Stimulated activated CD8-positive, alpha-beta memory T cell treated with anti-CD3 and anti-CD28 coated beads, Interleukin-4, amount 100 ng/mL, for 24 hours (primary cell): Measurements from ENCODE around the gene CFAP57.
"Not testable (repeated sequence)": the region's sequence is repeated elsewhere in the genome, so short reads cannot be mapped to it uniquely, and the experiment has no call there.

Source experiments
- DNase-seq: peaks from one replicate; pipeline ENCODE4 v3.0.0-alpha.2; 2020; ENCODE audit warnings: low read depth

Gene CFAP57

GRCh38 chr1:43174873-43175272, 2.7 kb downstream of the CFAP57 start:
- no peak for DNase-seq

- no peak for DNase-seq
These were observed 5.6 kb downstream of the CFAP57 start for GRCh38 chr1:43177691-43178090.

GRCh38 chr1:43184388-43184787, 12.3 kb downstream of the CFAP57 start:
- DNase-seq: no peak

GRCh38 chr1:43184995-43185394, 12.9 kb downstream of the CFAP57 start:
- no peak for DNase-seq

GRCh38 chr1:43188106-43188505, 16.0 kb downstream of the CFAP57 start:
- no peak for DNase-seq

- no peak for DNase-seq
These were observed 22.4 kb downstream of the CFAP57 start for GRCh38 chr1:43194509-43194908.

GRCh38 chr1:43197343-43198127, 25.4 kb downstream of the CFAP57 start:
- DNase-seq: no peak

GRCh38 chr1:43199093-43199726, 27.1 kb downstream of the CFAP57 start:
- no peak for DNase-seq

- no peak for DNase-seq
These were observed 31.7 kb downstream of the CFAP57 start for GRCh38 chr1:43203859-43204258.

GRCh38 chr1:43204394-43204793, 32.3 kb downstream of the CFAP57 start:
- DNase-seq: no peak

- no peak for DNase-seq
These were observed 33.5 kb downstream of the CFAP57 start for GRCh38 chr1:43205671-43206070.

GRCh38 chr1:43206600-43207228, 34.6 kb downstream of the CFAP57 start:
- DNase-seq: no peak

- no peak for DNase-seq
These were observed 35.2 kb downstream of the CFAP57 start for GRCh38 chr1:43207229-43207853.

GRCh38 chr1:43208277-43208676, 36.1 kb downstream of the CFAP57 start:
- not testable (repeated sequence) for DNase-seq

GRCh38 chr1:43214501-43215444, 42.6 kb downstream of the CFAP57 start:
- DNase-seq: no peak

GRCh38 chr1:43217747-43218146, 45.6 kb downstream of the CFAP57 start:
- DNase-seq: no peak

- no peak for DNase-seq
These were observed 49.0 kb downstream of the CFAP57 start for GRCh38 chr1:43220905-43221778.

- DNase-seq: no peak
These were observed 49.7 kb downstream of the CFAP57 start for GRCh38 chr1:43221797-43222196.

GRCh38 chr1:43222879-43223278, 50.7 kb downstream of the CFAP57 start:
- no peak for DNase-seq

- DNase-seq: no peak
These were observed 53.0 kb downstream of the CFAP57 start for GRCh38 chr1:43225168-43225567.
